A549 (cell line): ENCODE results near the gene RASSF3.

Experiments used
- CHD2 ChIP-seq: fragments of 150-350 bp; IDR thresholded peaks from 2 replicates; pipeline ENCODE4 v1.6.1; 2014; ENCODE audit warnings: low read length; ENCODE audit not compliant: partially characterized antibody
- EHMT2 ChIP-seq: fragments of 200-600 bp; sonication (generic); IDR thresholded peaks from 2 replicates; pipeline ENCODE4 v1.6.1; 2016; ENCODE audit warnings: antibody characterized with exemption, low read depth, mild to moderate bottlenecking, moderate library complexity
- JUN ChIP-seq, 2 experiments: fragments of >200 bp; sonication (Bioruptor Twin); formaldehyde crosslinking; IDR thresholded peaks; 2 replicates in 1 of 2; 3 replicates in 1 of 2; pipeline ENCODE4 v1.6.1; 2016 to 2017
- POLR2A ChIP-seq: IDR thresholded peaks from 2 replicates; pipeline ENCODE4 v1.6.1; 2012; ENCODE audit warnings: mild to moderate bottlenecking, low read length
- TF ChIP-seq, protein P1 (sequence below): fragments of 250-450 bp; sonication (Bioruptor Pico); IDR thresholded peaks from 2 replicates; pipeline ENCODE4 v1.5.0; 2020; ENCODE audit warnings: low read depth, mild to moderate bottlenecking, moderate library complexity
- TF ChIP-seq, protein P2 (sequence below): fragments of >200 bp; sonication (Bioruptor Twin); formaldehyde crosslinking; IDR thresholded peaks from 3 replicates; pipeline ENCODE4 v1.5.1; 2016
- TF ChIP-seq, protein P3 (sequence below): IDR thresholded peaks from 2 replicates; pipeline ENCODE4 v1.6.1; 2012

DNA sequence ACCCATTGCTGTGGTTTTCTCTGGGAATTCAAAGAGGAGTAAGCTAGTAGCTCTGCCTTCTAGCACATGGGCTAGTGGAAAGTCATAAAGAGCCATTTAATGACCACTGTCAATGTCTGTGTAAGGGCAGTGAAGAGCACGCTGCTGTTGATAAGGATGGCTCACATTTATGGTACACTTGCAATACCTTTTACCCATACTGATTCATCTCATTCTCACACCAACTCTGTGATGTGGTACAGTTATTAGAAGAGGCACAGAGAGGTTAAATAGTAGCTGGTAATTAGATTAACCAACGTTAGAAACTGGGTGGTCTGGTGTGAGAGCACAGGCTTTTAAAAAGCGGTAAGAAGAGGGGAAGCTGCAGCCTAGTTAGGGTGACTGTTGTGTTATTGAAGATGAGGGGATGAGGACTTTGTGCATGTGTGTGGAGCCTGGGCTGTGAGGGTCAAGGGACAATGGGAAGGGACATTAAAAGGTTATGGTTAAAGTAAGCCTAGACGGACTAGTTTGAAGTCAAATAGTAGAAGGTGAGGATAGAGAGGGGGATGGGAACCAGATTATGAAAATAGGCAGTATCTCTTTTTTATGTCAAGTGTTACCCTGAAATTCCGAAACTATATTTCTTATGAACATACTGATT, 25.2 kb downstream of the RASSF3 start:
- TF ChIP-seq, protein P1, sequence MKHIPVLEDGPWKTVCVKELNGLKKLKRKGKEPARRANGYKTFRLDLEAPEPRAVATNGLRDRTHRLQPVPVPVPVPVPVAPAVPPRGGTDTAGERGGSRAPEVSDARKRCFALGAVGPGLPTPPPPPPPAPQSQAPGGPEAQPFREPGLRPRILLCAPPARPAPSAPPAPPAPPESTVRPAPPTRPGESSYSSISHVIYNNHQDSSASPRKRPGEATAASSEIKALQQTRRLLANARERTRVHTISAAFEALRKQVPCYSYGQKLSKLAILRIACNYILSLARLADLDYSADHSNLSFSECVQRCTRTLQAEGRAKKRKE (CRISPR knock-in tag), result no peak
- TF ChIP-seq, protein P2, sequence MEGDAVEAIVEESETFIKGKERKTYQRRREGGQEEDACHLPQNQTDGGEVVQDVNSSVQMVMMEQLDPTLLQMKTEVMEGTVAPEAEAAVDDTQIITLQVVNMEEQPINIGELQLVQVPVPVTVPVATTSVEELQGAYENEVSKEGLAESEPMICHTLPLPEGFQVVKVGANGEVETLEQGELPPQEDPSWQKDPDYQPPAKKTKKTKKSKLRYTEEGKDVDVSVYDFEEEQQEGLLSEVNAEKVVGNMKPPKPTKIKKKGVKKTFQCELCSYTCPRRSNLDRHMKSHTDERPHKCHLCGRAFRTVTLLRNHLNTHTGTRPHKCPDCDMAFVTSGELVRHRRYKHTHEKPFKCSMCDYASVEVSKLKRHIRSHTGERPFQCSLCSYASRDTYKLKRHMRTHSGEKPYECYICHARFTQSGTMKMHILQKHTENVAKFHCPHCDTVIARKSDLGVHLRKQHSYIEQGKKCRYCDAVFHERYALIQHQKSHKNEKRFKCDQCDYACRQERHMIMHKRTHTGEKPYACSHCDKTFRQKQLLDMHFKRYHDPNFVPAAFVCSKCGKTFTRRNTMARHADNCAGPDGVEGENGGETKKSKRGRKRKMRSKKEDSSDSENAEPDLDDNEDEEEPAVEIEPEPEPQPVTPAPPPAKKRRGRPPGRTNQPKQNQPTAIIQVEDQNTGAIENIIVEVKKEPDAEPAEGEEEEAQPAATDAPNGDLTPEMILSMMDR, result no peak
- TF ChIP-seq JUN (IDR thresholded peaks at IDR 0.05) (no peak), POLR2A (no peak), EHMT2 (no peak), CHD2 (no peak)
- TF ChIP-seq, protein P3, sequence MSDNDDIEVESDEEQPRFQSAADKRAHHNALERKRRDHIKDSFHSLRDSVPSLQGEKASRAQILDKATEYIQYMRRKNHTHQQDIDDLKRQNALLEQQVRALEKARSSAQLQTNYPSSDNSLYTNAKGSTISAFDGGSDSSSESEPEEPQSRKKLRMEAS, result no peak
